Esophagus (tissue), 2 donors: ENCODE measurements around the gene POLR1A. TPM values are rescaled to one million over a fixed set of nuclear protein-coding genes. Genes with fewer than 3 reads are reported as not detected.

Experiments used
- H3K27ac ChIP-seq, 2 donors: one replicate each; pipeline ENCODE4 v1.5.1; 2013; ENCODE audit warnings: low read depth in 2 of 2, mild to moderate bottlenecking in 2 of 2, inconsistent platforms in 1 of 2, low read length in 1 of 2, moderate library complexity in 1 of 2
- H3K27me3 ChIP-seq, 2 donors: one replicate each; pipeline ENCODE4 v1.6.1; 2013; ENCODE audit warnings: low read length in 2 of 2, control low read depth in 1 of 2, mild to moderate bottlenecking in 1 of 2; ENCODE audit not compliant: insufficient read depth in 2 of 2, control insufficient read depth in 1 of 2
- H3K36me3 ChIP-seq, 2 donors: one replicate each; pipeline ENCODE4 v1.6.1; 2013; ENCODE audit warnings: low read length in 1 of 2; ENCODE audit not compliant: control insufficient read depth in 2 of 2, insufficient read depth in 2 of 2
- H3K4me1 ChIP-seq, 2 donors: one replicate each; pipeline ENCODE4 v1.6.1; 2013; ENCODE audit warnings: low read length in 1 of 2; ENCODE audit not compliant: control insufficient read depth in 2 of 2, insufficient read depth in 2 of 2
- H3K4me3 ChIP-seq, 2 donors: one replicate each; pipeline ENCODE4 v1.5.1; 2013; ENCODE audit warnings: low read length in 2 of 2, mild to moderate bottlenecking in 2 of 2, low read depth in 1 of 2, moderate library complexity in 1 of 2
- H3K9me3 ChIP-seq, 2 donors: one replicate each; pipeline ENCODE4 v1.6.1; 2013; ENCODE audit warnings: mild to moderate bottlenecking in 2 of 2, low read depth in 1 of 2, low read length in 1 of 2, moderate library complexity in 1 of 2; ENCODE audit not compliant: control insufficient read depth in 2 of 2, insufficient read depth in 1 of 2
- WGBS, 2 donors: extraction: QIAGEN DNeasy Blood & Tissue Kit; methylation state at CpG; one replicate each; pipeline ENCODE4 v1.1.7; 2013; 5-methylcytosine and 5-hydroxymethylcytosine counted together
- polyA plus RNA-seq, 2 donors: library from polyadenylated mRNA; stranded (reverse); fragments of 200-250 nt; gene quantifications; one replicate each; pipeline ENCODE4 v1.2.3, GENCODE V29; 2013
- donor health status: healthy with polysubstance abuse.
- donor health status: Bipolar disorder and iron deficiency.

The POLR1A gene
- polyA plus RNA-seq, 2 donors = 4.2 to 4.8 TPM

GRCh38 chr2:86044614-86045013 is 61.1 kb downstream of the POLR1A start:
- no peaks in the 10 kb centered on the region for H3K4me1 ChIP-seq
- no peaks in the 10 kb centered on the region for H3K27me3 ChIP-seq
- 96 to 100% methylated on average over 4 of the region's 4 CpGs for WGBS, 2 donors
- no peak overlapping the region for H3K4me3 ChIP-seq
- H3K9me3 ChIP-seq = no peaks in the 10 kb centered on the region
- H3K36me3 ChIP-seq = peaks cover 22 to 57% of the 10 kb centered on the region in 2 donors
- H3K27ac ChIP-seq = no peak overlapping the region

GRCh38 chr2:86044045-86044444 is 61.6 kb downstream of the POLR1A start:
- 92 to 95% methylated on average over 12 of the region's 12 CpGs for WGBS, 2 donors

GRCh38 chr2:86042256-86043168 is 63.2 kb downstream of the POLR1A start:
- no peaks in the 10 kb centered on the region for H3K4me1 ChIP-seq
- peaks cover 13 to 52% of the 10 kb centered on the region in 2 donors for H3K36me3 ChIP-seq
- H3K4me3 ChIP-seq = no peak overlapping the region
- H3K9me3 ChIP-seq = no peaks in the 10 kb centered on the region
- no peaks in the 10 kb centered on the region for H3K27me3 ChIP-seq
- WGBS, 2 donors = 95 to 96% methylated on average over 12 of the region's 12 CpGs
- no peak overlapping the region for H3K27ac ChIP-seq

More at GRCh38 chr2:86044045-86044444, 61.6 kb downstream of the POLR1A start:
- Histone ChIP-seq H3K4me1 (no peaks in the 10 kb centered on the region), H3K9me3 (no peaks in the 10 kb centered on the region), H3K36me3 (peaks cover 19 to 55% of the 10 kb centered on the region in 2 donors), H3K4me3 (no peak overlapping the region), H3K27me3 (no peaks in the 10 kb centered on the region), H3K27ac (no peak overlapping the region)

- Histone ChIP-seq H3K27me3 (no peaks in the 10 kb centered on the region), H3K27ac (no peak overlapping the region), H3K36me3 (peaks cover 13 to 41% of the 10 kb centered on the region in 2 donors), H3K4me3 (no peak overlapping the region), H3K4me1 (peaks cover 3 to 13% of the 10 kb centered on the region in 2 donors), H3K9me3 (no peaks in the 10 kb centered on the region)
- WGBS, 2 donors = 93% methylated on average over 12 of the region's 12 CpGs
These were observed 65.6 kb downstream of the POLR1A start for GRCh38 chr2:86039963-86040655.

- peaks cover 3 to 13% of the 10 kb centered on the region in 2 donors for H3K4me1 ChIP-seq
These were observed 66.3 kb downstream of the POLR1A start for GRCh38 chr2:86039178-86039962.

GRCh38 chr2:86038291-86039081 is 67.2 kb downstream of the POLR1A start:
- 71 to 75% methylated on average over 12 of the region's 12 CpGs for WGBS, 2 donors
- Histone ChIP-seq H3K27ac (peak overlapping the region; percentile 72 to 79), H3K9me3 (no peaks in the 10 kb centered on the region), H3K4me1 (peaks cover 3 to 13% of the 10 kb centered on the region in 2 donors), H3K4me3 (no peak overlapping the region), H3K27me3 (no peaks in the 10 kb centered on the region), H3K36me3 (peaks cover 7 to 32% of the 10 kb centered on the region in 2 donors)

More at GRCh38 chr2:86039178-86039962, 66.3 kb downstream of the POLR1A start:
- 93 to 97% methylated on average over 9 of the region's 9 CpGs for WGBS, 2 donors
- no peaks in the 10 kb centered on the region for H3K9me3 ChIP-seq
- H3K27me3 ChIP-seq = no peaks in the 10 kb centered on the region
- peaks cover 13 to 34% of the 10 kb centered on the region in 2 donors for H3K36me3 ChIP-seq
- H3K4me3 ChIP-seq = no peak overlapping the region
- no peak overlapping the region for H3K27ac ChIP-seq

GRCh38 chr2:86037795-86038192 is 67.9 kb downstream of the POLR1A start:
- Histone ChIP-seq H3K4me3 (no peak overlapping the region), H3K4me1 (peaks cover 3 to 13% of the 10 kb centered on the region in 2 donors), H3K27me3 (no peaks in the 10 kb centered on the region), H3K36me3 (peaks cover 7 to 37% of the 10 kb centered on the region in 2 donors), H3K9me3 (no peaks in the 10 kb centered on the region), H3K27ac (peak overlapping the region; percentile 72 to 79)
- WGBS, 2 donors = 59 to 71% methylated on average over 7 of the region's 7 CpGs

- no peak overlapping the region for H3K4me3 ChIP-seq
- H3K27ac ChIP-seq = peak overlapping the region; percentile 72 to 94
- H3K36me3 ChIP-seq = peaks cover 7 to 32% of the 10 kb centered on the region in 2 donors
- H3K9me3 ChIP-seq = no peaks in the 10 kb centered on the region
- no peaks in the 10 kb centered on the region for H3K27me3 ChIP-seq
- WGBS, 2 donors = 42 to 46% methylated on average over 12 of the region's 12 CpGs
- peaks cover 3 to 13% of the 10 kb centered on the region in 2 donors for H3K4me1 ChIP-seq
These were observed 68.4 kb downstream of the POLR1A start for GRCh38 chr2:86037141-86037794.
